GM15510 (cell line): ENCODE measurements around the gene TTC28.

Experiments
- POLR2A ChIP-seq: IDR thresholded peaks from 3 replicates; pipeline ENCODE4 v1.6.1; 2011; ENCODE audit warnings: borderline replicate concordance; ENCODE audit not compliant: insufficient read length; ENCODE audit errors: extremely low read depth

TTC28 gene

DNA sequence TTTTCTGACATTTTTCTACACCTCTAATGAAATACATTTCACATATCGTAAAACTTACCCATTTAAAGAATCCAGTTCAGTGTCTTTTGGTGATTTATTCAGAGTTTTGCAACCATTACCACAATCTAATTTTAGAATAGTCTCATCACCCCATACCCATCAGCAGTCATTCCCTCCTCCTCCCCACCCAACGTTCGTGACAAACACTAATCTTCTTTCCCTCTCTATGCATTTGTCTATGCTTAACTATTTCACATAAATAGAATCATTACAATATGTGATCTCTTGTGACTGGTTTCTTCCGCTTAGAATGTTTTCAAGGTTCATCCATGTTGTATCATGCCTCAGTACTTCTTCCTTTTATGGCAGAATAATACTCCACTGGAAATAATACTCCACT lies 9.5 kb downstream of the TTC28 start:
- TF ChIP-seq POLR2A = no peak

DNA sequence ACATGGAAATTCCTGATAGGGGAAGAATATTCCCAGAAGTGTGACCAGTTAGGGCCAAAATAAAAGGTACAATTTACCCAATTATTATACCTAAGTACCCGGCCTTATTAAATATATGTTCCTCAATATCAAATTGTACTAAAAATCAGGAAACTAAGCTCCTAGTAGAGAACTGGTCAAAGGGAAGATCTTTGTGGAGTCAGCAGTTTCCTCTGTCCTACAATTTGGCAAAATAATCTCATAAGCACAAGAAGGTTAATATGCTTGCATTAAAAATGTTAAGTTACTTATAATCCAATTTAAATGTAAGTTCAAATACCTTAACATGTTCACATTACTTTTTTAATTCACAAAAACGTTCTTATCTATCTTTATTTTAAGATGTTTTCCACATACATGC lies 10.3 kb downstream of the TTC28 start:
- no peak for TF ChIP-seq POLR2A

GRCh38 chr22:28658448-28658847 lies 21.2 kb downstream of the TTC28 start:
- TF ChIP-seq POLR2A = no peak

GRCh38 chr22:28656181-28656580 lies 23.5 kb downstream of the TTC28 start:
- TF ChIP-seq POLR2A = no peak

- TF ChIP-seq POLR2A = no peak
These were observed 29.2 kb downstream of the TTC28 start for GRCh38 chr22:28650463-28650862.

DNA sequence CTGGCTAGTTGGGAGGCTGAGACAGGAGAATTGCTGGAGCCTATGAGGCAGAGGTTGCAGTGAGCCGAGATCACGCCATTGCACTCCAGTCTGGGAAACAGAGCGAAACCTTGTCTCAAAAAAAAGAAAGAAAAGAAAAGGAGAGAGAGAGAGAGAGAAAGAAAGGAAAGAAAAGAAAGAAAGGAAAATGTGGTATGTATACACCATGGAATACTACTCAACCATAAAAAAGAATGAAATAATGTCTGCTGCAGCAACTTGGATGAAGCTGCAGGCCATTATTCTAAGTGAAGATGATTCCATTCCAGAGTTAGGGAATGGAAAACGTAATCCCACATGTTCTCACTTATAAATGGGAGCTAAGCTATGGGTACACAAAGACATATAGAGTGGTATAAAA lies 30.8 kb downstream of the TTC28 start:
- no peak for TF ChIP-seq POLR2A

DNA sequence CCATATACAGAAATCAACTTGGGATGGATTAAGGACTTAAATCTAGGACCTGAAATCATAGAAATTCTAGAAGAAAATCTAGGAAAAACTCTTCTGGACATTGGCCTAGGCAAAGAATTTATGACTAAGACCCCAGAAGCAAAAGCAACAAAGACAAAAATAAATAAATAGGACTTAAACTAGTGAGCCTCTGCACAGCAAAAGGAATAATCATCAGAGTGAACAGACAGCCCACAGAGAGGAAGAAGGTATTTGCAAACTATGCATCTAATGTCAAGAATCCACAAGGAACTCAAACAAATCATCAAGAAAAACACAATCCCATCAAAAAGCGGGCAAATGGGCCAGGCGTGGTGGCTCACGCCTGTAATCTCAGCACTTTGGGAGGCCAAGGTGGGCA lies 32.4 kb downstream of the TTC28 start:
- no peak for TF ChIP-seq POLR2A

DNA sequence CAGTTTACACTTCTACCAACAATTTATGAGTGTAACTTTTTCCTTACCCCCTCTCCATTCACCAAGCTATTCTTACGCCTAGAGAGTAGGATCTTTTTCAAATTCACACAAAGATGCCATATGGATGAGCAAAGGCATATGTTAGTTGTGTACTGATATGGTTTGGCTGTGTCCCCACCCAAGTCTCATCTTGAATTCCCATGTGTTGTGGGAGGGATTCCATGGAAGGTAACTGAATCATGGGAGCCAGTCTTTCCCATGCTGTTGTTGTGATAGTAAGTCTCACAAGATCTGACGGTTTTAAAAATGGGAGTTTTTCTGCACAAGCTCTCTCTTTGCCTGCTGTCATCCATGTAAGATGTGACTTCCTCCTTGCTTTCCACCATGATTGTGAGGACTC lies 40.3 kb downstream of the TTC28 start:
- no peak for TF ChIP-seq POLR2A

- no peak for TF ChIP-seq POLR2A
These were observed 42.4 kb downstream of the TTC28 start for GRCh38 chr22:28637225-28637624.

GRCh38 chr22:28630177-28630574 lies 49.5 kb downstream of the TTC28 start:
- TF ChIP-seq POLR2A = no peak

DNA sequence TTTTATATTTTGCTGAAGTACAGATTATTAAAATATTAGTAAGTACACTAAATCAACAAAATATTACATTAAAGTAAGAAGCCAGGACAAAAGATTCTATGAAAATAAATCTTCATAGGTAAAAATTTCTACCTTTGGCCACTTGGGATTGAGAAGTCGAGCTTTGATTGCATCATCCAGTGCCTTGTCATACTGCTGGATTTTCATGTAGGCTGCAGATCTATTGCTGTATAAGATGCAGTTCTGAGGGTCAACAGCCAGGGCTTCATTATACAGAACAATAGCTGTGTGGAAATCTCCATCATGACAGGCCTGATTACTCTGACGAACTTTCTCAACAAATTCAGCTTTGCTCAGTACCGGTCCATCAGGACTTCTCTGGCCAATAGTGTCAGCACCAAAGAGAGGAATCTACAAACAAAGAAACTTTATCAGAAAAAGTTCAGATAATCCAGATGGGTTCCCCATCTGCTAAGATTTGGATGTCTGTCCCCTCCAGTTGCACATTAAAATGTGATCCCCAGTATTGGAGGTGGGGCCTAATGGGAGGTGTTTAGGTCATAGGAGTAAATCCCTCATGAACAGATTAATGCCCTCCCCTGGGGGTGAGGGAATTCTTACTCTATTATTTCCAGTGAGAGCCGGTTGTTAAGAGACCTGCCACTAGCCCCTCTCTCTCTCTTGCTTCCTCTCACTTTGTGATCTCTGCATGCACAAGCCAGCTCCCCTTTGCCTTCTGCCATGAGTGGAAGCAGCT lies 50.0 kb downstream of the TTC28 start:
- TF ChIP-seq POLR2A = no peak

DNA sequence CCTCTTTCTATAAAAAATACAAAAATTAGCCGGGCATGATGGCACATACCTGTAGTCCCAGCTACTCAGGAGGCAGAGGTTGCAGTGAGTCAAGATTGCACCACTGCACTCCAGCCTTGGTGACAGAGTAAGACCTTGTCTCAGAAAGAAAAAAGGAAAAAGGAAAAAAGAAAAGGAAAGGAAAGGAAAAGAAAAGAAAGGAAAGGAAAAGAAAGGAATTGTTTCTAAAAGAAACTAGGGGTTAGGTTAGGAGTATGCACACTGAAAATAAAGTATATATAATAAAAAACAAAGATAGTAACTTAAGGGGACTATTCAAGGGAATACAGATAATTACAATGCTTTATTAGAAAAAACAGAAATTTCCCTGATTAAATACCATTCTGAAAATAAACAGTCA lies 50.9 kb downstream of the TTC28 start:
- TF ChIP-seq POLR2A = no peak

DNA sequence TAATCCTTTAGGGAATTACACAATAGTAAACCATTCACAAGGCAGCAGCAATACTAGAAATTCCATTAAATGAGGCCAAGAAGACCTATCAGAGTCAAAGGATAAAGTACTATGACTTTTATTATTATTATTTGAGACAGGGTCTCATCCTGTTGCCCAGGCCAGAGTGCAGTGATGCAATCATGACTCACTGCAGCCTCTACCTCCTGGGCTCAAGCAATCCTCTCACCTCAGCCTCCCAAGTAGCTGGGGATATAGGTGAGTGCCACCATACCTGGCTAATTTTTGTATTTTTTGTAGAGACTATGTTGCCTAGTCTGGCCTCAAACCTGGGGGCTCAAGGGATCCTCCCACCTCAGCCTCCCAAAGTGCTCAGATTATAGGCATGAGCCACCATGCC lies 51.8 kb downstream of the TTC28 start:
- TF ChIP-seq POLR2A = no peak

GRCh38 chr22:28620244-28620922 lies 59.3 kb downstream of the TTC28 start:
- TF ChIP-seq POLR2A = no peak

DNA sequence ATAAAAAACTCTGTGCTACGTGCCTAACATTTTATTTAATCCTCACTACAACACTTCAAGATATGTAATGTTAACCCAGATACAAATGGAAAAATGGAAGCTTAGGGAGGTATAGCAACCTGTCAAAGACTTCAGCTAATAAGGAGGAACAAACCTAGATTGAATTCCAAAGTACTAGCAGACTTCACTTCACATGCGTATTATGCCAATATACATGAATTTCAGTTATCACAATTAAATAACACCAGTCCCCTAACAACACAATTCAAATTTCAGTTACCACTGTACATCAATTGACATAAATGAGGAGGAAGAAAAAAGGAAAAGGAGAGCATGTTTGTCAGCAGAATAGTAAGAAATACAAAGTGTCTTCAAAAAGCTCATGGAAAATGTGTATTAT lies 60.4 kb downstream of the TTC28 start:
- TF ChIP-seq POLR2A = no peak

DNA sequence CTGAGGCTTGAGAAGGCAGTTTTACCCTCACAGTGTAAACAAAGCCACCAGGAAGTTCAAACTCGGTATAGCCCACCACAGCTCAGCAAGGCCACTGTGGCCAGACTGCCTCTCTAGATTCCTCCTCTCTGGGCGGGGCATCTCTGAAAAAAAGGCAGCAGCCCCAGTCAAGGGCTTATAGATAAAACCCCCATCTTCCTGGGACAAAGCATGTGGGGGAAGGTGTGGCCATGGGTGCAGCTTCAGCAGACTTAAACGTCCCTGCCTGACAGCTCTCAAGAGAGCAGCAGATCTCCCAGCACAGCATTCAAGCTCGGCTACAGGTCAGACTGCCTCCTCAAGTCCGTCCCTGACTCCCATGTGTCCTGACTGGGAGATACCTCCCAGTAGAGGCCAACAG lies 69.7 kb downstream of the TTC28 start:
- TF ChIP-seq POLR2A = no peak
